Gastroesophageal sphincter (tissue), 3 donors: Measurements from ENCODE around the gene OTULIN.

Experiments used
- CTCF ChIP-seq, 4 experiments: fragments of 200-600 bp in 2 of 4; fragments of 450-650 bp in 2 of 4; sonication (generic) in 1 of 4; IDR thresholded peaks; one replicate each; pipeline ENCODE4 v1.5.1; 2017 to 2019; ENCODE audit warnings: antibody characterized with exemption in 4 of 4, mild to moderate bottlenecking in 2 of 4, moderate library complexity in 2 of 4
- POLR2A ChIP-seq, 2 donors: fragments of 450-650 bp; IDR thresholded peaks; one replicate each; pipeline ENCODE4 v1.6.1; 2017; ENCODE audit warnings: antibody characterized with exemption in 2 of 2, mild to moderate bottlenecking in 2 of 2, moderate library complexity in 1 of 2
- POLR2AphosphoS5 ChIP-seq: sonication (generic); formaldehyde crosslinking; IDR thresholded peaks from one replicate; pipeline ENCODE4 v1.6.1; 2017; ENCODE audit warnings: antibody characterized with exemption

DNA sequence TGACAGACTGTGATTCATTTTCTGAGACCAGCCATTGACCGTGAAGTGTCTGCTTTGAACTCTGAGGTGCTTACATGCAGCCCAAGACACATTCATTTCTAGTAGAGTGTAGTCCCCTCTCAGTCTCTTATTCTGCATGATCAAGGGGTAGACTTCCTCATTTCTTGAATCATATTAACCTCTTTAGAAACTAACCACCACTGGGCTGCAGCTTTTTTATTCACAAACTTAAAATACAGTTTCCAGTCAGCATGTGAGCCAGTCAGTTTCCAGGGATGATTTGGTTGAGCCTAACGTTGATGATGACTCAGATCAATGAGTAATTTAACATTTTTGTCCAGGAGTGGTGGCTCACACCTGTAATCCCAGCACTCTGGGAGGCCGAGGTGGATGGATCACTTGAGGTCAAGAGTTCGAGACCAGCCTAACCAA, 59.2 kb downstream of the OTULIN start:
- no peak for TF ChIP-seq CTCF (IDR thresholded peaks at IDR 0.05)
- no peak for TF ChIP-seq POLR2A (IDR thresholded peaks at IDR 0.05)
- TF ChIP-seq POLR2AphosphoS5, result no peak
